Nephron progenitor cell (in vitro differentiated cells): ENCODE measurements around the gene CUBN.

Experiments used
- DNase-seq: peaks from one replicate; pipeline ENCODE4 v3.0.0; 2021
- H3K27ac Mint-ChIP-seq: 2 replicates; pipeline ENCODE4 v1.8.0; 2021; ENCODE audit warnings: mild to moderate bottlenecking, moderate library complexity, mixed read lengths
- H3K27me3 Mint-ChIP-seq: 2 replicates; pipeline ENCODE4 v1.8.0; 2021; ENCODE audit warnings: mild to moderate bottlenecking, low read depth, mixed read lengths; ENCODE audit not compliant: poor library complexity
- H3K36me3 Mint-ChIP-seq: 2 replicates; pipeline ENCODE4 v1.8.0; 2021; ENCODE audit warnings: low read depth, mixed read lengths
- H3K4me1 Mint-ChIP-seq: 2 replicates; pipeline ENCODE4 v1.8.0; 2021; ENCODE audit warnings: mixed read lengths
- H3K4me3 Mint-ChIP-seq: 2 replicates; pipeline ENCODE4 v1.8.0; 2021; ENCODE audit warnings: mild to moderate bottlenecking, moderate library complexity, mixed read lengths
- H3K9me3 Mint-ChIP-seq: 2 replicates; pipeline ENCODE4 v1.8.0; 2021; ENCODE audit warnings: mild to moderate bottlenecking, moderate library complexity, mixed read lengths
- CTCF ChIP-seq: fragments of 200-600 bp; sonication (generic); IDR thresholded peaks from 2 replicates; pipeline ENCODE4 v1.5.0; 2021; ENCODE audit warnings: antibody characterized with exemption

The CUBN gene

DNA sequence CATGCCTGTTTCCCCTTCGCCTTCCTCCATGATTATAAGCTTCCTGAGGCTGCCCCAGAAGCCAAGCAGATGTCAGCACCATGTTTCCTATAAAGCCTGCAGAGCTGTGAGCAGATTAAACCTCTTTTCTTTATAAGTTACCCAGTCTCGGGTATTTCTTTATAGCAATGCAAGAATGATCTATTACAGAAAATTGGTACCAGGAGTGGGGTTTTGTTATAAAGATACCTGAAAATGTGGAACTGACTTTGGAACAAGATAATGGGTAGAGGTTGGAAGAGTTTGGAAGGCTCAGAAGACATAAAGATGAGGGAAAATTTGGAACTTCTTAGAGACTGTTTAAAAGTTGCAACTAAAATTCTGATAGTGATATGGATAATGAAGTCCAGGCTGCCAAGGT, 307.6 kb downstream of the CUBN start:
- no peak overlapping the region for H3K4me3 Mint-ChIP-seq
- no peak overlapping the region for H3K27ac Mint-ChIP-seq
- H3K9me3 Mint-ChIP-seq: peaks cover 27% of the 10 kb centered on the region
- H3K27me3 Mint-ChIP-seq: peaks cover 8% of the 10 kb centered on the region
- no peak for TF ChIP-seq CTCF
- DNase-seq: no peak
- peaks cover 8% of the 10 kb centered on the region for H3K4me1 Mint-ChIP-seq
- peaks cover 17% of the 10 kb centered on the region for H3K36me3 Mint-ChIP-seq

DNA sequence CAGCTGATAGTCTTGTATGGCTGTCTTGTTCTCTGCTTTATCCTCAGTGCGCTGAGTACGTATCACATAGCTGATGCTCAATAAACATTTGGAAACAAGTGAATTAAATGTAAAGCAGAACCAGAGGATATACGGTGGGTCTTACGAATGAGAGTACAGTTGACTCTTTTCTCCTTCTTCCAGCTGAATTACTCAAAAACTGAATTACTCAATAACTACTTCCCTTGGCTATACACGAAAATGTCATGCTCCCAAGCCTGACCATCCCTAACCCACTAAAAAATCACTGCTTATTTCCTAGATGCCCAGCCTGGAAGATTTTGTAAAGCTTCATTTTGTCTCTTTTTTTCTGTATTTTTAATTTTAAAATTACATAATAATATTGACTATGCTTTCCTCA, 309.2 kb downstream of the CUBN start:
- Mint-ChIP-seq H3K27me3 (peaks cover 12% of the 10 kb centered on the region), H3K27ac (no peak overlapping the region), H3K9me3 (peaks cover 27% of the 10 kb centered on the region), H3K4me1 (peaks cover 19% of the 10 kb centered on the region), H3K36me3 (peaks cover 17% of the 10 kb centered on the region), H3K4me3 (no peak overlapping the region)
- DNase-seq: no peak
- TF ChIP-seq CTCF: no peak

GRCh38 chr10:16820018-16820417, 309.6 kb downstream of the CUBN start:
- Mint-ChIP-seq H3K36me3 (peaks cover 17% of the 10 kb centered on the region), H3K27ac (no peak overlapping the region), H3K27me3 (peaks cover 12% of the 10 kb centered on the region), H3K4me1 (peaks cover 23% of the 10 kb centered on the region), H3K9me3 (peaks cover 27% of the 10 kb centered on the region), H3K4me3 (no peak overlapping the region)
- no peak for TF ChIP-seq CTCF
- DNase-seq: no peak

DNA sequence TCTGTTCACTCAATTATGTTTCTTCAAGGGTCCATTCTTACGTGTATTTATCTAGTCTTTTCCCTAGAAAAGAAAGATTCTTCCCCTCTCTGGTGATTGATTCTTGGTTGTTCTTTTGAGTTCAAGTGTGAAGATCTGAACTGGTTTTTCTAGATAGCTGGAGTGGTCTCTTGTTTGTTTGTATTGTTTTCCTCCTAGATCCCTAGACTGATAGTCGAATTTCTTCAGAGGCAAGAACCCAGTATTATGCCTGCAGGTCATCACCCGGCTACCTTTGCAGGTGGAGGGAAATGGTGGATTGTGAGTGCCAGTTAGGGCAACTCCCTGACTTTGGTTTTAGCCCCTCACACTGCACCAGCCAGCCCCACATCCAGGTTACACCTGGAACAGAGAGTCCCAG, 310.2 kb downstream of the CUBN start:
- peaks cover 17% of the 10 kb centered on the region for H3K36me3 Mint-ChIP-seq
- peak overlapping the region; percentile 37 for H3K4me3 Mint-ChIP-seq
- DNase-seq: no peak
- no peak overlapping the region for H3K27ac Mint-ChIP-seq
- no peak for TF ChIP-seq CTCF
- H3K9me3 Mint-ChIP-seq: peaks cover 27% of the 10 kb centered on the region
- H3K27me3 Mint-ChIP-seq: peaks cover 12% of the 10 kb centered on the region
- peaks cover 25% of the 10 kb centered on the region for H3K4me1 Mint-ChIP-seq

- Mint-ChIP-seq H3K27ac (no peak overlapping the region), H3K27me3 (peaks cover 12% of the 10 kb centered on the region), H3K4me1 (peaks cover 25% of the 10 kb centered on the region), H3K9me3 (peaks cover 27% of the 10 kb centered on the region), H3K4me3 (no peak overlapping the region), H3K36me3 (peaks cover 17% of the 10 kb centered on the region)
- TF ChIP-seq CTCF: no peak
- DNase-seq: no peak
Observed at GRCh38 chr10:16819026-16819425, 310.6 kb downstream of the CUBN start.

GRCh38 chr10:16817125-16818019, 312.2 kb downstream of the CUBN start, which contains the start of gene RSU1:
TSS of gene RSU1 (minus strand) at chr10:16817424. CDS start at chr10:16817081, 343 bp downstream.
- Mint-ChIP-seq H3K27me3 (peaks cover 12% of the 10 kb centered on the region), H3K36me3 (peaks cover 10% of the 10 kb centered on the region), H3K27ac (peak within 1 kb of the TSS; percentile 78), H3K9me3 (peaks cover 13% of the 10 kb centered on the region), H3K4me1 (peaks cover 25% of the 10 kb centered on the region), H3K4me3 (peak within 1 kb of the TSS; percentile 96)
- peak; percentile 100 for DNase-seq
- no peak for TF ChIP-seq CTCF
